NCI-H524 treated with DMSO at 0.1 percent for 48 hours (cell line): Measurements from ENCODE around the gene SAMSN1.
"Not testable (repeated sequence)": the region's sequence is repeated elsewhere in the genome, so short reads cannot be mapped to it uniquely, and the experiment has no call there.

ENCODE experiments used
- DNase-seq: peaks from one replicate; lab custom pipeline; 2025; lab: John Stamatoyannopoulos, UW

Gene SAMSN1

GRCh38 chr21:14527696-14528652 is 18.1 kb downstream of the SAMSN1 start:
- DNase-seq: no peak

- no peak for DNase-seq
These were observed 19.0 kb downstream of the SAMSN1 start for GRCh38 chr21:14526836-14527695.

GRCh38 chr21:14526199-14526598 is 19.9 kb downstream of the SAMSN1 start:
- no peak for DNase-seq

GRCh38 chr21:14523234-14523633 is 22.9 kb downstream of the SAMSN1 start:
- DNase-seq: no peak

GRCh38 chr21:14522736-14523135 is 23.4 kb downstream of the SAMSN1 start:
- DNase-seq: no peak

- no peak for DNase-seq
These were observed 25.6 kb downstream of the SAMSN1 start for GRCh38 chr21:14520535-14520934.

GRCh38 chr21:14519000-14519399 is 27.1 kb downstream of the SAMSN1 start:
- no peak for DNase-seq

GRCh38 chr21:14513804-14514203 is 32.3 kb downstream of the SAMSN1 start:
- DNase-seq: no peak

GRCh38 chr21:14506859-14507457 is 39.2 kb downstream of the SAMSN1 start:
- not testable (repeated sequence) for DNase-seq

GRCh38 chr21:14500873-14501272 is 45.2 kb downstream of the SAMSN1 start:
- no peak for DNase-seq

GRCh38 chr21:14499316-14499715 is 46.8 kb downstream of the SAMSN1 start:
- no peak for DNase-seq

GRCh38 chr21:14497825-14498224 is 48.3 kb downstream of the SAMSN1 start:
- no peak for DNase-seq

GRCh38 chr21:14495075-14495474 is 51.0 kb downstream of the SAMSN1 start:
- no peak for DNase-seq

- not testable (repeated sequence) for DNase-seq
These were observed 51.9 kb downstream of the SAMSN1 start for GRCh38 chr21:14494181-14494580.

GRCh38 chr21:14493731-14494130 is 52.4 kb downstream of the SAMSN1 start:
- no peak for DNase-seq

GRCh38 chr21:14492931-14493330 is 53.2 kb downstream of the SAMSN1 start:
- DNase-seq: no peak

GRCh38 chr21:14491269-14491681 is 54.8 kb downstream of the SAMSN1 start:
- DNase-seq: no peak

- DNase-seq: no peak
These were observed 57.4 kb downstream of the SAMSN1 start for GRCh38 chr21:14488672-14489204.

GRCh38 chr21:14487490-14488432 is 58.4 kb downstream of the SAMSN1 start:
- no peak for DNase-seq

GRCh38 chr21:14486869-14487268 is 59.2 kb downstream of the SAMSN1 start:
- no peak for DNase-seq
